GM10248 (cell line): ENCODE measurements around the gene SLC2A4.

Experiments used
- CTCF ChIA-PET: fragments of 300-600 bp; sonication (Branson Sonifier 250); formaldehyde crosslinking; extraction: SDS; loops from one replicate; lab custom pipeline; 2021; ENCODE audit warnings: antibody characterized with exemption; lab: Yijun Ruan, JAX
- POLR2A ChIA-PET: fragments of 350-650 bp; sonication (Branson Sonifier 250); formaldehyde crosslinking; extraction: SDS; loops from one replicate; lab custom pipeline; 2020; ENCODE audit warnings: antibody characterized with exemption; lab: Yijun Ruan, JAX
- DNase-seq: peaks from one replicate; pipeline ENCODE4 v3.0.0; 2012; ENCODE audit errors: extremely low spot score
- CTCF ChIP-seq: IDR thresholded peaks from 2 replicates; pipeline ENCODE4 v1.5.1; 2012; ENCODE audit warnings: mild to moderate bottlenecking, low read depth; ENCODE audit errors: extremely low read depth, missing control alignments, control extremely low read depth

The SLC2A4 gene

GRCh38 chr17:7327056-7327455, 45.5 kb downstream of the SLC2A4 start:
- no peak for TF ChIP-seq CTCF
- POLR2A ChIA-PET = no interaction called here
- DNase-seq = no peak
- CTCF ChIA-PET = interaction anchor here (1.0 to 2.4 kb wide), 8 partner anchors 9 to 233 kb away, joined by 3 to 16 read pairs (median 4); partner anchors contain the start of gene ACAP1

GRCh38 chr17:7327501-7327900, 46.0 kb downstream of the SLC2A4 start:
- CTCF ChIA-PET = interaction anchor here (1.1 to 2.4 kb wide), 5 partner anchors 9 to 233 kb away, joined by 3 to 16 read pairs (median 4); partner anchors contain the start of gene ACAP1
- no peak for TF ChIP-seq CTCF
- POLR2A ChIA-PET = no interaction called here
- no peak for DNase-seq

- TF ChIP-seq CTCF = no peak
- ChIA-PET POLR2A (no interaction called here), CTCF (interaction anchor here (0.6 to 2.4 kb wide), 4 partner anchors 8 to 233 kb away, joined by 3 to 16 read pairs (median 8); partner anchors contain the start of gene ACAP1)
- DNase-seq = no peak
Measured at GRCh38 chr17:7328009-7328408, 46.5 kb downstream of the SLC2A4 start.

GRCh38 chr17:7328840-7329373, 47.4 kb downstream of the SLC2A4 start, which contains the start of gene NEURL4:
TSS of gene NEURL4 (minus strand) at chr17:7329335. CDS start at chr17:7329312, 23 bp downstream.
- TF ChIP-seq CTCF = no peak
- ChIA-PET POLR2A (interaction anchor here (0.6 to 1.7 kb wide), 5 partner anchors 13 to 67 kb away, joined by 3 to 6 read pairs (median 4); partner anchors contain the start of gene GPS2), CTCF (interaction anchor here (0.6 to 3.7 kb wide), 8 partner anchors 9 to 358 kb away, joined by 3 to 15 read pairs (median 6); partner anchors contain the start of genes GPS2 and TP53)
- no peak for DNase-seq

GRCh38 chr17:7329374-7329996, 48.0 kb downstream of the SLC2A4 start:
- CTCF ChIA-PET = interaction anchor here (0.8 to 3.7 kb wide), 13 partner anchors 9 to 358 kb away, joined by 3 to 15 read pairs (median 4); partner anchors contain the start of genes GPS2, TMEM256 and TP53
- peak; percentile 95 for DNase-seq
- TF ChIP-seq CTCF = no peak
- POLR2A ChIA-PET = interaction anchor here (0.5 to 1.7 kb wide), 11 partner anchors 9 to 321 kb away, joined by 3 to 6 read pairs (median 4); partner anchors contain the start of genes CD68, GPS2 and POLR2A

- CTCF ChIA-PET = interaction anchor here (0.8 to 3.7 kb wide), 14 partner anchors 10 to 357 kb away, joined by 3 to 15 read pairs (median 4); partner anchors contain the start of genes GPS2, TMEM256 and TP53
- peak; percentile 88 for DNase-seq
- POLR2A ChIA-PET = interaction anchor here (0.6 to 1.7 kb wide), 9 partner anchors 10 to 250 kb away, joined by 3 to 8 read pairs (median 4); partner anchors contain the start of genes CD68, GPS2 and POLR2A
- TF ChIP-seq CTCF = no peak
Measured at GRCh38 chr17:7329997-7330637, 48.6 kb downstream of the SLC2A4 start.
